Suprapubic skin (tissue), 3 donors: ENCODE results near the gene RBMS3.

Source experiments
- POLR2A ChIP-seq, 2 donors: fragments of 450-650 bp; IDR thresholded peaks; one replicate each; pipeline ENCODE4 v1.6.1; 2017; ENCODE audit warnings: antibody characterized with exemption in 2 of 2, mild to moderate bottlenecking in 2 of 2, moderate library complexity in 2 of 2
- TF ChIP-seq, protein P1 (sequence below), 2 donors: fragments of 200-600 bp in 1 of 2; fragments of 450-650 bp in 1 of 2; sonication (generic) in 1 of 2; IDR thresholded peaks; one replicate each; pipeline ENCODE4 v1.5.1; 2016 to 2019; ENCODE audit warnings: antibody characterized with exemption in 2 of 2, mild to moderate bottlenecking in 1 of 2, moderate library complexity in 1 of 2

DNA sequence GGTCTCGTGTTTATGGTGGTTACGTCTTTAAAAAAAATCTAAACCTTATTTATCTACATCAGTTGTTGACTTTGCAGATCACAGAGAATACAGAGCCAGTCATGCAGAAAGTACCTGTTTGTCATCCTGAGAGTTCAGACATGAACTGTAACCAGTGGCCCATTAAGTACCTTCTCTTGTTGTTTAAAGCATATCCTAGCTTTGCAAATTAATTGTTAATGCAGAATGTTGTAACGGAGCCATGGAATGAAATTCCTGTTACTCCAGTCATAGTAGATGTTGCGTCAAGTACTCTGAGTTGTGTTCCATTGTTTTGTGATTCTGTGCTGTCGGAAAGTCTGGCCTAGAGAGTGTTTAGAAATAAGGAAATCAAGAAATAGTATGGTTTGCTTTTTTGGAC is 205.2 kb downstream of the RBMS3 start:
- TF ChIP-seq, protein P1, sequence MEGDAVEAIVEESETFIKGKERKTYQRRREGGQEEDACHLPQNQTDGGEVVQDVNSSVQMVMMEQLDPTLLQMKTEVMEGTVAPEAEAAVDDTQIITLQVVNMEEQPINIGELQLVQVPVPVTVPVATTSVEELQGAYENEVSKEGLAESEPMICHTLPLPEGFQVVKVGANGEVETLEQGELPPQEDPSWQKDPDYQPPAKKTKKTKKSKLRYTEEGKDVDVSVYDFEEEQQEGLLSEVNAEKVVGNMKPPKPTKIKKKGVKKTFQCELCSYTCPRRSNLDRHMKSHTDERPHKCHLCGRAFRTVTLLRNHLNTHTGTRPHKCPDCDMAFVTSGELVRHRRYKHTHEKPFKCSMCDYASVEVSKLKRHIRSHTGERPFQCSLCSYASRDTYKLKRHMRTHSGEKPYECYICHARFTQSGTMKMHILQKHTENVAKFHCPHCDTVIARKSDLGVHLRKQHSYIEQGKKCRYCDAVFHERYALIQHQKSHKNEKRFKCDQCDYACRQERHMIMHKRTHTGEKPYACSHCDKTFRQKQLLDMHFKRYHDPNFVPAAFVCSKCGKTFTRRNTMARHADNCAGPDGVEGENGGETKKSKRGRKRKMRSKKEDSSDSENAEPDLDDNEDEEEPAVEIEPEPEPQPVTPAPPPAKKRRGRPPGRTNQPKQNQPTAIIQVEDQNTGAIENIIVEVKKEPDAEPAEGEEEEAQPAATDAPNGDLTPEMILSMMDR (IDR thresholded peaks at IDR 0.05): no peak
- TF ChIP-seq POLR2A (IDR thresholded peaks at IDR 0.05): no peak
